Activated naive CD4-positive, alpha-beta T cell treated with anti-CD3 and anti-CD28 coated beads for 36 hours (primary cell): Measurements from ENCODE around the gene GNG8. TPM values are rescaled to one million over a fixed set of nuclear protein-coding genes. Genes with fewer than 3 reads are reported as not detected.

Experiments
- CTCF ChIA-PET: fragments of 350-600 bp; sonication (Branson Sonifier 250); formaldehyde crosslinking; loops from one replicate; lab custom pipeline; 2021; ENCODE audit warnings: antibody characterized with exemption; lab: Charles Lee
- DNase-seq: peaks from one replicate; pipeline ENCODE4 v3.0.0-alpha.2; 2020
- H3K27ac Mint-ChIP-seq: one replicate; pipeline ENCODE4 v1.8.0; 2021; ENCODE audit warnings: mild to moderate bottlenecking, mixed read lengths
- H3K27me3 Mint-ChIP-seq: one replicate; pipeline ENCODE4 v1.8.0; 2021; ENCODE audit warnings: low read depth, mixed read lengths
- H3K36me3 Mint-ChIP-seq: one replicate; pipeline ENCODE4 v1.8.0; 2021; ENCODE audit warnings: low read depth, mixed read lengths
- H3K4me1 Mint-ChIP-seq: one replicate; pipeline ENCODE4 v1.8.0; 2021; ENCODE audit warnings: low read depth, mixed read lengths
- H3K4me3 Mint-ChIP-seq: one replicate; pipeline ENCODE4 v1.8.0; 2021; ENCODE audit warnings: mild to moderate bottlenecking, moderate library complexity, mixed read lengths
- H3K9me3 Mint-ChIP-seq: one replicate; pipeline ENCODE4 v1.8.0; 2021; ENCODE audit warnings: mixed read lengths
- intact Hi-C: fragments of 100-400 bp; cut with micrococcal nuclease; formaldehyde crosslinking; loops from one replicate; pipeline ENCODE4 v1.15.1; 2023
- total RNA-seq, 2 experiments: library from RNA; stranded (reverse); gene quantifications; one replicate each; pipeline ENCODE4 v1.2.3, GENCODE V29; 2021

GNG8 gene
- total RNA-seq, 2 experiments from 2014 or later = 7.1 to 8.1 TPM

- Mint-ChIP-seq H3K4me3 (peak overlapping the region; percentile 70), H3K9me3 (no peaks in the 10 kb centered on the region), H3K27ac (no peak overlapping the region), H3K27me3 (peaks cover 16% of the 10 kb centered on the region), H3K4me1 (peaks cover 29% of the 10 kb centered on the region), H3K36me3 (no peaks in the 10 kb centered on the region)
- CTCF ChIA-PET = interaction anchor here (6.0 kb wide), 1 partner anchor 45 kb away, joined by 178 read pairs; no protein-coding TSS in a partner anchor
- peak; percentile 13 for DNase-seq
- intact Hi-C loops = loop anchor here (5.0 kb wide), 1 partner anchor 263 kb away; no protein-coding TSS in a partner anchor
These were observed 24.1 kb upstream of the GNG8 start for GRCh38 chr19:46660008-46660517.

GRCh38 chr19:46659151-46660007, 23.4 kb upstream of the GNG8 start:
- Mint-ChIP-seq H3K9me3 (no peaks in the 10 kb centered on the region), H3K4me1 (peaks cover 29% of the 10 kb centered on the region), H3K27ac (no peak overlapping the region), H3K4me3 (peak overlapping the region; percentile 70), H3K36me3 (no peaks in the 10 kb centered on the region), H3K27me3 (peaks cover 16% of the 10 kb centered on the region)
- CTCF ChIA-PET = interaction anchor here (0.6 to 6.0 kb wide), 3 partner anchors 20 to 93 kb away, joined by 3 to 178 read pairs (median 3); no protein-coding TSS in a partner anchor
- intact Hi-C loops = loop anchor here (5.0 kb wide), 1 partner anchor 262 kb away; no protein-coding TSS in a partner anchor
- peak; percentile 29 for DNase-seq

- H3K4me3 Mint-ChIP-seq = no peak overlapping the region
- H3K4me1 Mint-ChIP-seq = peaks cover 17% of the 10 kb centered on the region
- H3K9me3 Mint-ChIP-seq = no peaks in the 10 kb centered on the region
- no peak for DNase-seq
- CTCF ChIA-PET = interaction anchor here (0.8 to 1.1 kb wide), 2 partner anchors 35 to 42 kb away, joined by 3 read pairs; no protein-coding TSS in a partner anchor
- H3K36me3 Mint-ChIP-seq = no peaks in the 10 kb centered on the region
- intact Hi-C loops = no loop called here
- no peak overlapping the region for H3K27ac Mint-ChIP-seq
- peaks cover 23% of the 10 kb centered on the region for H3K27me3 Mint-ChIP-seq
These were observed 20.5 kb upstream of the GNG8 start for GRCh38 chr19:46656541-46656940.

- Mint-ChIP-seq H3K4me1 (peaks cover 10% of the 10 kb centered on the region), H3K27me3 (peaks cover 34% of the 10 kb centered on the region), H3K36me3 (no peaks in the 10 kb centered on the region), H3K9me3 (no peaks in the 10 kb centered on the region), H3K4me3 (no peak overlapping the region), H3K27ac (no peak overlapping the region)
- no peak for DNase-seq
- CTCF ChIA-PET = no interaction called here
- intact Hi-C loops = no loop called here
These were observed 18.7 kb upstream of the GNG8 start for GRCh38 chr19:46654621-46655152.

GRCh38 chr19:46650445-46650844, 14.4 kb upstream of the GNG8 start:
- H3K4me3 Mint-ChIP-seq = no peak overlapping the region
- H3K4me1 Mint-ChIP-seq = peaks cover 7% of the 10 kb centered on the region
- no peak for DNase-seq
- intact Hi-C loops = no loop called here
- peaks cover 28% of the 10 kb centered on the region for H3K27me3 Mint-ChIP-seq
- H3K27ac Mint-ChIP-seq = no peak overlapping the region
- H3K9me3 Mint-ChIP-seq = peaks cover 2% of the 10 kb centered on the region
- CTCF ChIA-PET = no interaction called here
- peaks cover 5% of the 10 kb centered on the region for H3K36me3 Mint-ChIP-seq

GRCh38 chr19:46648961-46649960, 13.3 kb upstream of the GNG8 start:
- CTCF ChIA-PET = interaction anchor here (0.8 kb wide), 1 partner anchor 12 kb away, joined by 3 read pairs; no protein-coding TSS in a partner anchor
- Mint-ChIP-seq H3K4me3 (no peak overlapping the region), H3K27me3 (peaks cover 28% of the 10 kb centered on the region), H3K27ac (no peak overlapping the region), H3K4me1 (peaks cover 7% of the 10 kb centered on the region), H3K9me3 (peaks cover 2% of the 10 kb centered on the region), H3K36me3 (peaks cover 5% of the 10 kb centered on the region)
- intact Hi-C loops = no loop called here
- no peak for DNase-seq

- H3K9me3 Mint-ChIP-seq = peaks cover 2% of the 10 kb centered on the region
- H3K4me3 Mint-ChIP-seq = no peak overlapping the region
- no peak overlapping the region for H3K27ac Mint-ChIP-seq
- intact Hi-C loops = no loop called here
- peaks cover 7% of the 10 kb centered on the region for H3K4me1 Mint-ChIP-seq
- H3K27me3 Mint-ChIP-seq = peaks cover 25% of the 10 kb centered on the region
- no peak for DNase-seq
- peaks cover 5% of the 10 kb centered on the region for H3K36me3 Mint-ChIP-seq
- CTCF ChIA-PET = interaction anchor here (0.8 kb wide), 1 partner anchor 11 kb away, joined by 3 read pairs; no protein-coding TSS in a partner anchor
These were observed 12.3 kb upstream of the GNG8 start for GRCh38 chr19:46648060-46648960.

- Mint-ChIP-seq H3K36me3 (peaks cover 5% of the 10 kb centered on the region), H3K27me3 (peaks cover 21% of the 10 kb centered on the region), H3K27ac (no peak overlapping the region), H3K4me3 (no peak overlapping the region), H3K4me1 (peaks cover 7% of the 10 kb centered on the region), H3K9me3 (peaks cover 2% of the 10 kb centered on the region)
- intact Hi-C loops = no loop called here
- no peak for DNase-seq
- CTCF ChIA-PET = no interaction called here
These were observed 10.4 kb upstream of the GNG8 start for GRCh38 chr19:46646402-46646801.

- Mint-ChIP-seq H3K27me3 (peaks cover 10% of the 10 kb centered on the region), H3K36me3 (peaks cover 5% of the 10 kb centered on the region), H3K4me1 (peaks cover 7% of the 10 kb centered on the region), H3K27ac (no peak overlapping the region), H3K9me3 (peaks cover 2% of the 10 kb centered on the region), H3K4me3 (no peak overlapping the region)
- DNase-seq = no peak
- intact Hi-C loops = no loop called here
- CTCF ChIA-PET = interaction anchor here (2.1 kb wide), 1 partner anchor 17 kb away, joined by 9 read pairs; the partner anchor contains the start of gene DACT3
These were observed 8.7 kb upstream of the GNG8 start for GRCh38 chr19:46644720-46645119.

- peaks cover 2% of the 10 kb centered on the region for H3K27me3 Mint-ChIP-seq
- intact Hi-C loops = no loop called here
- no peaks in the 10 kb centered on the region for H3K9me3 Mint-ChIP-seq
- no peak for DNase-seq
- CTCF ChIA-PET = interaction anchor here (0.6 kb wide), 1 partner anchor 100 kb away, joined by 3 read pairs; no protein-coding TSS in a partner anchor
- no peak overlapping the region for H3K4me3 Mint-ChIP-seq
- no peak overlapping the region for H3K27ac Mint-ChIP-seq
- peaks cover 4% of the 10 kb centered on the region for H3K4me1 Mint-ChIP-seq
- H3K36me3 Mint-ChIP-seq = no peaks in the 10 kb centered on the region
These were observed 4.7 kb upstream of the GNG8 start for GRCh38 chr19:46640656-46641055.
